HepG2 (cell line): ENCODE measurements around the gene UROS. TPM values are rescaled to one million over a fixed set of nuclear protein-coding genes. Genes with fewer than 3 reads are reported as not detected.
A peak's percentile ranks its signal among the peaks of the same experiment; 100 is the strongest.

Experiments
- ARNT ChIP-seq: fragments of 450-650 bp; IDR thresholded peaks from 2 replicates; pipeline ENCODE4 v1.6.1; 2017
- ASH2L ChIP-seq: fragments of 300-600, 200-600 bp; sonication (generic); IDR thresholded peaks from 2 replicates; pipeline ENCODE4 v1.7.0; 2017; ENCODE audit warnings: low read depth, mild to moderate bottlenecking, moderate library complexity, mixed read lengths, low read length; ENCODE audit not compliant: insufficient read length
- FIP1L1 ChIP-seq: fragments of 200-400 bp; formaldehyde crosslinking; IDR thresholded peaks from 2 replicates; pipeline ENCODE4 v1.6.1; 2018; ENCODE audit warnings: low read depth, mild to moderate bottlenecking, low read length, moderate library complexity, borderline replicate concordance; ENCODE audit not compliant: insufficient read depth
- HDAC2 ChIP-seq: sonication (generic); formaldehyde crosslinking; IDR thresholded peaks from 2 replicates; pipeline ENCODE4 v1.4.0; 2020; ENCODE audit warnings: missing genetic modification reagents
- HNRNPH1 ChIP-seq: fragments of 200-400 bp; formaldehyde crosslinking; optimal IDR thresholded peaks from 2 replicates; pipeline ENCODE3; 2017; ENCODE audit warnings: mild to moderate bottlenecking, low read depth, low read length
- KDM3A ChIP-seq: IDR thresholded peaks from 2 replicates; pipeline ENCODE4 v1.6.1; 2018; ENCODE audit warnings: low read depth, missing compliant biosample characterization
- NFRKB ChIP-seq: fragments of 450-650 bp; IDR thresholded peaks from 2 replicates; pipeline ENCODE4 v1.6.1; 2017
- NKX3-1 ChIP-seq: sonication (generic); formaldehyde crosslinking; IDR thresholded peaks from 2 replicates; pipeline ENCODE4 v1.5.0; 2020; ENCODE audit warnings: missing genetic modification reagents
- PAF1 ChIP-seq: IDR thresholded peaks from 2 replicates; pipeline ENCODE4 v1.6.1; 2016; ENCODE audit warnings: missing genetic modification reagents, missing compliant biosample characterization
- PRMT3 ChIP-seq: sonication (generic); formaldehyde crosslinking; IDR thresholded peaks from 2 replicates; pipeline ENCODE4 v1.8.1; 2022; ENCODE audit warnings: low read depth, mild to moderate bottlenecking, moderate library complexity, missing genetic modification reagents, borderline replicate concordance
- SETDB1 ChIP-seq: sonication (generic); formaldehyde crosslinking; IDR thresholded peaks from 2 replicates; pipeline ENCODE4 v1.5.1; 2020; ENCODE audit warnings: missing genetic modification reagents, mild to moderate bottlenecking, borderline replicate concordance
- TEAD3 ChIP-seq: optimal IDR thresholded peaks from 2 replicates; pipeline ENCODE3; 2016; ENCODE audit warnings: borderline replicate concordance
- THYN1 ChIP-seq: sonication (generic); formaldehyde crosslinking; IDR thresholded peaks from 2 replicates; pipeline ENCODE4 v1.8.1; 2023; ENCODE audit warnings: low read depth, mild to moderate bottlenecking, moderate library complexity, missing genetic modification reagents, borderline replicate concordance
- TOE1 ChIP-seq: sonication (generic); formaldehyde crosslinking; IDR thresholded peaks from 2 replicates; pipeline ENCODE4 v1.4.0; 2020; ENCODE audit warnings: mild to moderate bottlenecking, missing genetic modification reagents
- ZFY ChIP-seq: sonication (generic); formaldehyde crosslinking; IDR thresholded peaks from 2 replicates; pipeline ENCODE4 v1.4.0; 2020; ENCODE audit warnings: missing genetic modification reagents
- ZNF136 ChIP-seq: sonication (generic); formaldehyde crosslinking; IDR thresholded peaks from 2 replicates; pipeline ENCODE4 v1.8.1; 2022; ENCODE audit warnings: low read depth, mild to moderate bottlenecking, moderate library complexity, missing genetic modification reagents
- ZNF44 ChIP-seq: sonication (generic); formaldehyde crosslinking; IDR thresholded peaks from 2 replicates; pipeline ENCODE4 v1.5.1; 2020; ENCODE audit warnings: mild to moderate bottlenecking, missing genetic modification reagents
- ZNF549 ChIP-seq: sonication (generic); formaldehyde crosslinking; IDR thresholded peaks from 2 replicates; pipeline ENCODE4 v1.5.0; 2020; ENCODE audit warnings: missing genetic modification reagents
- ZNF713 ChIP-seq: sonication (generic); formaldehyde crosslinking; IDR thresholded peaks from 2 replicates; pipeline ENCODE4 v1.4.0; 2020; ENCODE audit warnings: mild to moderate bottlenecking, missing genetic modification reagents
- ZNF746 ChIP-seq: sonication (generic); formaldehyde crosslinking; IDR thresholded peaks from 2 replicates; pipeline ENCODE4 v1.8.0; 2022; ENCODE audit warnings: mild to moderate bottlenecking, missing genetic modification reagents
- ZNF772 ChIP-seq: sonication (generic); formaldehyde crosslinking; IDR thresholded peaks from 2 replicates; pipeline ENCODE4 v1.5.0; 2020; ENCODE audit warnings: mild to moderate bottlenecking, missing genetic modification reagents
- ZNF773 ChIP-seq: sonication (generic); formaldehyde crosslinking; IDR thresholded peaks from 2 replicates; pipeline ENCODE4 v1.4.0; 2020; ENCODE audit warnings: missing genetic modification reagents, borderline replicate concordance
- ZNF788 ChIP-seq: sonication (generic); formaldehyde crosslinking; IDR thresholded peaks from 2 replicates; pipeline ENCODE4 v1.5.0; 2020; ENCODE audit warnings: mild to moderate bottlenecking, missing genetic modification reagents, borderline replicate concordance
- ZNF816 ChIP-seq: sonication (generic); formaldehyde crosslinking; IDR thresholded peaks from 2 replicates; pipeline ENCODE4 v1.8.0; 2022; ENCODE audit warnings: missing genetic modification reagents, mild to moderate bottlenecking, borderline replicate concordance
- polyA plus RNA-seq, 8 experiments: library from polyadenylated mRNA; depleted of rRNA in 3 of 8; stranded (reverse) in 7 of 8; unstranded in 1 of 8; fragments of >200 nt; fragmentation: Illumina TruSeq in 4 of 8; extraction: Trizol in 4 of 8; gene quantifications; 2 replicates each; pipeline versions ENCODE4 v1.2.1 to v1.2.3, GENCODE V29; 2011 to 2016; ENCODE audit warnings: low read depth in 4 of 8, missing spikeins in 1 of 8, mixed read lengths in 1 of 8; ENCODE audit not compliant: insufficient read depth in 1 of 8
- total RNA-seq, 5 experiments: library from RNA; depleted of rRNA; stranded (reverse); fragments of >200 nt; fragmentation: Illumina TruSeq; extraction: Trizol; gene quantifications; 2 replicates each; pipeline ENCODE4 v1.2.3, GENCODE V29; 2016; ENCODE audit warnings: low read depth in 1 of 5
- TF ChIP-seq, protein P1 (sequence below): sonication (generic); formaldehyde crosslinking; IDR thresholded peaks from 2 replicates; pipeline ENCODE4 v1.8.1; 2023; ENCODE audit warnings: missing genetic modification reagents, inconsistent platforms, borderline replicate concordance
- TF ChIP-seq, protein P2 (sequence below): sonication (generic); formaldehyde crosslinking; IDR thresholded peaks from 2 replicates; pipeline ENCODE4 v1.8.1; 2023; ENCODE audit warnings: mild to moderate bottlenecking, missing genetic modification reagents, borderline replicate concordance
- TF ChIP-seq, protein P3 (sequence below): sonication (generic); formaldehyde crosslinking; IDR thresholded peaks from 2 replicates; pipeline ENCODE4 v1.4.0; 2020; ENCODE audit warnings: missing genetic modification reagents, borderline replicate concordance

The UROS gene
- total and polyA plus RNA-seq, 2 of the 13 experiments (the other 11 are each of a cell fraction or from before 2014, with no cell fraction given), result 14.8 to 49.9 TPM

- TF ChIP-seq PAF1 (CRISPR knock-in tag) (no peak), ASH2L (peak; percentile 55), ZNF816 (CRISPR knock-in tag) (no peak), HNRNPH1 (peak; percentile 43), ZNF772 (CRISPR knock-in tag) (0 out of 2 replicates have a peak, but pooled peaks have one; percentile 33), ZNF549 (no peak), SETDB1 (CRISPR knock-in tag) (no peak), KDM3A (CRISPR knock-in tag) (peak; percentile 88), ZNF746 (CRISPR knock-in tag) (peak; percentile 97), NKX3-1 (CRISPR knock-in tag) (no peak), PRMT3 (no peak), NFRKB (no peak), ZNF44 (0 out of 2 replicates have a peak, but pooled peaks have one; percentile 35), ZNF773 (CRISPR knock-in tag) (no peak), ZNF713 (CRISPR knock-in tag) (0 out of 2 replicates have a peak, but pooled peaks have one; percentile 79), THYN1 (CRISPR knock-in tag) (no peak), ARNT (no peak), FIP1L1 (no peak), TEAD3 (CRISPR knock-in tag) (peak; percentile 81), TOE1 (no peak), ZFY (CRISPR knock-in tag) (peak; percentile 41; the same call in 1 of the 2 replicates), ZNF136 (CRISPR knock-in tag) (0 out of 2 replicates have a peak, but pooled peaks have one; percentile 68), HDAC2 (CRISPR knock-in tag) (peak; percentile 97), ZNF788 (CRISPR knock-in tag) (peak; percentile 95; the same call in 1 of the 2 replicates)
- TF ChIP-seq, protein P1, sequence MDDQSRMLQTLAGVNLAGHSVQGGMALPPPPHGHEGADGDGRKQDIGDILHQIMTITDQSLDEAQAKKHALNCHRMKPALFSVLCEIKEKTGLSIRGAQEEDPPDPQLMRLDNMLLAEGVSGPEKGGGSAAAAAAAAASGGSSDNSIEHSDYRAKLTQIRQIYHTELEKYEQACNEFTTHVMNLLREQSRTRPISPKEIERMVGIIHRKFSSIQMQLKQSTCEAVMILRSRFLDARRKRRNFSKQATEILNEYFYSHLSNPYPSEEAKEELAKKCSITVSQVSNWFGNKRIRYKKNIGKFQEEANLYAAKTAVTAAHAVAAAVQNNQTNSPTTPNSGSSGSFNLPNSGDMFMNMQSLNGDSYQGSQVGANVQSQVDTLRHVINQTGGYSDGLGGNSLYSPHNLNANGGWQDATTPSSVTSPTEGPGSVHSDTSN (CRISPR knock-in tag), result no peak
- TF ChIP-seq, protein P2, sequence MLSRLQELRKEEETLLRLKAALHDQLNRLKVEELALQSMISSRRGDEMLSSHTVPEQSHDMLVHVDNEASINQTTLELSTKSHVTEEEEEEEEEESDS (CRISPR knock-in tag), result no peak
- TF ChIP-seq, protein P3, sequence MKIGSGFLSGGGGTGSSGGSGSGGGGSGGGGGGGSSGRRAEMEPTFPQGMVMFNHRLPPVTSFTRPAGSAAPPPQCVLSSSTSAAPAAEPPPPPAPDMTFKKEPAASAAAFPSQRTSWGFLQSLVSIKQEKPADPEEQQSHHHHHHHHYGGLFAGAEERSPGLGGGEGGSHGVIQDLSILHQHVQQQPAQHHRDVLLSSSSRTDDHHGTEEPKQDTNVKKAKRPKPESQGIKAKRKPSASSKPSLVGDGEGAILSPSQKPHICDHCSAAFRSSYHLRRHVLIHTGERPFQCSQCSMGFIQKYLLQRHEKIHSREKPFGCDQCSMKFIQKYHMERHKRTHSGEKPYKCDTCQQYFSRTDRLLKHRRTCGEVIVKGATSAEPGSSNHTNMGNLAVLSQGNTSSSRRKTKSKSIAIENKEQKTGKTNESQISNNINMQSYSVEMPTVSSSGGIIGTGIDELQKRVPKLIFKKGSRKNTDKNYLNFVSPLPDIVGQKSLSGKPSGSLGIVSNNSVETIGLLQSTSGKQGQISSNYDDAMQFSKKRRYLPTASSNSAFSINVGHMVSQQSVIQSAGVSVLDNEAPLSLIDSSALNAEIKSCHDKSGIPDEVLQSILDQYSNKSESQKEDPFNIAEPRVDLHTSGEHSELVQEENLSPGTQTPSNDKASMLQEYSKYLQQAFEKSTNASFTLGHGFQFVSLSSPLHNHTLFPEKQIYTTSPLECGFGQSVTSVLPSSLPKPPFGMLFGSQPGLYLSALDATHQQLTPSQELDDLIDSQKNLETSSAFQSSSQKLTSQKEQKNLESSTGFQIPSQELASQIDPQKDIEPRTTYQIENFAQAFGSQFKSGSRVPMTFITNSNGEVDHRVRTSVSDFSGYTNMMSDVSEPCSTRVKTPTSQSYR (CRISPR knock-in tag), result peak; percentile 77; the same call in 1 of the 2 replicates
Observed at GRCh38 chr10:125792342-125793300, 30.4 kb downstream of the UROS start (continued).
